K562 (cell line): Measurements from ENCODE around the gene DDX5. TPM values are rescaled to one million over a fixed set of nuclear protein-coding genes. Genes with fewer than 3 reads are reported as not detected.

Experiments used
- BMI1 ChIP-seq: fragments of 150-350 bp; IDR thresholded peaks from 2 replicates; pipeline ENCODE4 v1.6.1; 2014; ENCODE audit warnings: low read length
- ELF1 ChIP-seq: fragments of 200-800 bp; sonication (Bioruptor generic); IDR thresholded peaks from 2 replicates; pipeline ENCODE4 v1.6.1; 2016; ENCODE audit warnings: missing genetic modification characterization, missing compliant biosample characterization
- ETS2 ChIP-seq: IDR thresholded peaks from 2 replicates; pipeline ENCODE4 v1.6.1; 2016; ENCODE audit warnings: borderline replicate concordance, missing genetic modification characterization, mild to moderate bottlenecking, moderate library complexity, missing compliant biosample characterization; ENCODE audit not compliant: poor library complexity, severe bottlenecking
- FOXP1 ChIP-seq: sonication (generic); formaldehyde crosslinking; IDR thresholded peaks from 2 replicates; pipeline ENCODE4 v1.8.0; 2022; ENCODE audit warnings: mild to moderate bottlenecking, missing genetic modification reagents
- GTF2A2 ChIP-seq: IDR thresholded peaks from 2 replicates; pipeline ENCODE4 v1.6.1; 2016; ENCODE audit warnings: mild to moderate bottlenecking, missing genetic modification characterization, missing compliant biosample characterization
- HMG20B ChIP-seq: fragments of 250-450 bp; sonication (Bioruptor Pico); IDR thresholded peaks from 2 replicates; pipeline ENCODE4 v1.5.0; 2021; ENCODE audit warnings: mild to moderate bottlenecking
- KDM2B ChIP-seq: fragments of 250-450 bp; sonication (Bioruptor Pico); IDR thresholded peaks from 2 replicates; pipeline ENCODE4 v1.8.0; 2021; ENCODE audit warnings: mild to moderate bottlenecking, moderate library complexity
- LEF1 ChIP-seq: fragments of 450-650 bp; IDR thresholded peaks from 2 replicates; pipeline ENCODE4 v1.6.1; 2016; ENCODE audit warnings: mild to moderate bottlenecking
- NFATC3 ChIP-seq: fragments of 450-650 bp; IDR thresholded peaks from 2 replicates; pipeline ENCODE4 v1.6.1; 2017; ENCODE audit warnings: mild to moderate bottlenecking
- NFIC ChIP-seq: fragments of 450-650 bp; IDR thresholded peaks from 2 replicates; pipeline ENCODE4 v1.6.1; 2017; ENCODE audit warnings: mild to moderate bottlenecking, inconsistent platforms
- RBM22 ChIP-seq: fragments of 200-400 bp; formaldehyde crosslinking; IDR thresholded peaks from 2 replicates; pipeline ENCODE4 v1.6.1; 2018; ENCODE audit warnings: low read length, low read depth; ENCODE audit not compliant: poor library complexity, severe bottlenecking
- RCOR1 ChIP-seq, 2 experiments: IDR thresholded peaks; 2 replicates each; pipeline ENCODE4 v1.6.1; 2012; ENCODE audit warnings: low read depth in 2 of 2, low read length in 2 of 2, borderline replicate concordance in 1 of 2, improper control_type of control experiment in 1 of 2
- RNF2 ChIP-seq: sonication (generic); IDR thresholded peaks from 2 replicates; pipeline ENCODE4 v1.6.1; 2016
- SAP30 ChIP-seq: fragments of 200-600 bp; sonication (generic); IDR thresholded peaks from 2 replicates; pipeline ENCODE4 v1.6.1; 2012; ENCODE audit warnings: borderline replicate concordance, low read depth, mild to moderate bottlenecking, moderate library complexity, low read length, control low read depth, inconsistent platforms; ENCODE audit not compliant: insufficient read depth, poor library complexity, severe bottlenecking
- SRSF7 ChIP-seq: fragments of 200-400 bp; formaldehyde crosslinking; optimal IDR thresholded peaks from 2 replicates; pipeline ENCODE3; 2017; ENCODE audit warnings: mild to moderate bottlenecking, low read depth, low read length
- TCF7L2 ChIP-seq: fragments of 150-350 bp; IDR thresholded peaks from 2 replicates; pipeline ENCODE4 v1.6.1; 2016; ENCODE audit warnings: low read depth, mild to moderate bottlenecking, low read length, moderate library complexity
- TGIF2 ChIP-seq: sonication (generic); formaldehyde crosslinking; IDR thresholded peaks from 2 replicates; pipeline ENCODE4 v1.8.1; 2022; ENCODE audit warnings: mild to moderate bottlenecking, missing genetic modification reagents, moderate library complexity
- ZNF551 ChIP-seq: fragments of 250-450 bp; sonication (Bioruptor Pico); IDR thresholded peaks from 2 replicates; pipeline ENCODE4 v1.5.0; 2021; ENCODE audit warnings: mild to moderate bottlenecking, moderate library complexity
- ZNF586 ChIP-seq: fragments of 450-650 bp; formaldehyde crosslinking; conservative IDR thresholded peaks from 2 replicates; pipeline ENCODE4 v1.4.0; 2020; ENCODE audit warnings: mild to moderate bottlenecking, moderate library complexity
- ZNF696 ChIP-seq: fragments of 250-450 bp; sonication (Bioruptor Pico); conservative IDR thresholded peaks from 2 replicates; pipeline ENCODE4 v1.4.0; 2020; ENCODE audit warnings: mild to moderate bottlenecking, moderate library complexity
- ZNF780A ChIP-seq: fragments of 250-450 bp; sonication (Bioruptor Pico); IDR thresholded peaks from 2 replicates; pipeline ENCODE4 v1.5.0; 2021; ENCODE audit warnings: mild to moderate bottlenecking
- polyA plus RNA-seq, 8 experiments: library from polyadenylated mRNA; depleted of rRNA in 4 of 8; stranded (reverse) in 5 of 8; unstranded in 3 of 8; fragments of >200 nt; fragmentation: Nextera tagmentation in 2 of 8; fragmentation: Illumina TruSeq in 1 of 8; extraction: Ambion mirVana in 2 of 8; extraction: Trizol in 1 of 8; gene quantifications; 2 replicates each; pipeline versions ENCODE4 v1.2.1 to v1.2.3, GENCODE V29; 2011 to 2014; ENCODE audit warnings: inconsistent platforms in 1 of 8, missing spikeins in 1 of 8
- total RNA-seq, 7 experiments: library from RNA; depleted of rRNA in 6 of 7; stranded (reverse); fragments of >200 nt in 6 of 7; fragmentation: Illumina TruSeq in 2 of 7; extraction: Trizol in 2 of 7; gene quantifications; 2 replicates each; pipeline versions ENCODE4 v1.2.1 to v1.2.3, GENCODE V29; 2011 to 2021; ENCODE audit warnings: low replicate concordance in 1 of 7
- TF ChIP-seq, protein P1 (sequence below): fragments of 150-350 bp; IDR thresholded peaks from 2 replicates; pipeline ENCODE4 v1.6.1; 2014; ENCODE audit warnings: low read depth, mild to moderate bottlenecking, low read length, borderline replicate concordance
- TF ChIP-seq, protein P2 (sequence below): fragments of 450-650 bp; conservative IDR thresholded peaks from 2 replicates; pipeline ENCODE4 v1.6.1; 2016; ENCODE audit warnings: missing genetic modification characterization, low read depth, mild to moderate bottlenecking, control low read depth, missing compliant biosample characterization
- TF ChIP-seq, protein P3 (sequence below): sonication (generic); formaldehyde crosslinking; IDR thresholded peaks from 2 replicates; pipeline ENCODE4 v1.8.1; 2022; ENCODE audit warnings: missing genetic modification reagents
- TF ChIP-seq, protein P4 (sequence below): sonication (generic); formaldehyde crosslinking; IDR thresholded peaks from 2 replicates; pipeline ENCODE4 v1.9.0; 2022; ENCODE audit warnings: mild to moderate bottlenecking, missing genetic modification reagents

DDX5 gene
- total and polyA plus RNA-seq, 9 of the 15 experiments (the other 6 are each of a cell fraction or from before 2014, with no cell fraction given), result 306 to 1,639 (median 604) TPM

DNA sequence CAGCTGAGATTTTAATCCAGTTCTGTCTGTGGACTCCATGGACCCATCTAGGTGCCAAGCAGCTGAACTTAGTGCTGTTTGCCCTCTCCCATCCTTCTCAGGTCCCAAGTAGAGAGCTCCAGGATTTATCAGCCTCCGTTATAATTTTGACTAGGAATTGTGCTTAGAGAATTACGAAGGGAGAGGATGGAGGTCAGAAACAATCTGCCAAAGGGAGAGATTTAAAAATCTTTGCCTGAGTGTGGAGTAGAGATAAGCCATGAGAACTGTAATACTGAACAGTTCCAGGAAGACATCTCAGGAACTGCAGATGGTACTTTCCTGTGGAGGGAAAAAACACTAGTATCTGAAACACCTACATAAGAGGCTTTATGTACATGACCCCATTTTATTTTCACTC, 27.7 kb upstream of the DDX5 start (continued):
- TF ChIP-seq RBM22 (no peak), ZNF551 (CRISPR knock-in tag) (no peak), ZNF780A (CRISPR knock-in tag) (no peak), LEF1 (no peak), KDM2B (CRISPR knock-in tag) (no peak), FOXP1 (CRISPR knock-in tag) (no peak), TGIF2 (CRISPR knock-in tag) (no peak), BMI1 (no peak), GTF2A2 (tag) (no peak), RNF2 (no peak), HMG20B (CRISPR knock-in tag) (no peak), SAP30 (no peak), ZNF696 (no peak), NFATC3 (no peak), ETS2 (tag) (no peak), NFIC (peak; percentile 63), ELF1 (tag) (no peak), TCF7L2 (no peak), ZNF586 (CRISPR knock-in tag) (no peak), SRSF7 (no peak), RCOR1 (IDR thresholded peaks at IDR 0.05; ENCODE audit: borderline replicate concordance in 1 of 2, low read depth in 2 of 2, low read length in 2 of 2) (peak; percentile 99)
- TF ChIP-seq, protein P1, sequence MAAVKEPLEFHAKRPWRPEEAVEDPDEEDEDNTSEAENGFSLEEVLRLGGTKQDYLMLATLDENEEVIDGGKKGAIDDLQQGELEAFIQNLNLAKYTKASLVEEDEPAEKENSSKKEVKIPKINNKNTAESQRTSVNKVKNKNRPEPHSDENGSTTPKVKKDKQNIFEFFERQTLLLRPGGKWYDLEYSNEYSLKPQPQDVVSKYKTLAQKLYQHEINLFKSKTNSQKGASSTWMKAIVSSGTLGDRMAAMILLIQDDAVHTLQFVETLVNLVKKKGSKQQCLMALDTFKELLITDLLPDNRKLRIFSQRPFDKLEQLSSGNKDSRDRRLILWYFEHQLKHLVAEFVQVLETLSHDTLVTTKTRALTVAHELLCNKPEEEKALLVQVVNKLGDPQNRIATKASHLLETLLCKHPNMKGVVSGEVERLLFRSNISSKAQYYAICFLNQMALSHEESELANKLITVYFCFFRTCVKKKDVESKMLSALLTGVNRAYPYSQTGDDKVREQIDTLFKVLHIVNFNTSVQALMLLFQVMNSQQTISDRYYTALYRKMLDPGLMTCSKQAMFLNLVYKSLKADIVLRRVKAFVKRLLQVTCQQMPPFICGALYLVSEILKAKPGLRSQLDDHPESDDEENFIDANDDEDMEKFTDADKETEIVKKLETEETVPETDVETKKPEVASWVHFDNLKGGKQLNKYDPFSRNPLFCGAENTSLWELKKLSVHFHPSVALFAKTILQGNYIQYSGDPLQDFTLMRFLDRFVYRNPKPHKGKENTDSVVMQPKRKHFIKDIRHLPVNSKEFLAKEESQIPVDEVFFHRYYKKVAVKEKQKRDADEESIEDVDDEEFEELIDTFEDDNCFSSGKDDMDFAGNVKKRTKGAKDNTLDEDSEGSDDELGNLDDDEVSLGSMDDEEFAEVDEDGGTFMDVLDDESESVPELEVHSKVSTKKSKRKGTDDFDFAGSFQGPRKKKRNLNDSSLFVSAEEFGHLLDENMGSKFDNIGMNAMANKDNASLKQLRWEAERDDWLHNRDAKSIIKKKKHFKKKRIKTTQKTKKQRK, result no peak
- TF ChIP-seq, protein P2, sequence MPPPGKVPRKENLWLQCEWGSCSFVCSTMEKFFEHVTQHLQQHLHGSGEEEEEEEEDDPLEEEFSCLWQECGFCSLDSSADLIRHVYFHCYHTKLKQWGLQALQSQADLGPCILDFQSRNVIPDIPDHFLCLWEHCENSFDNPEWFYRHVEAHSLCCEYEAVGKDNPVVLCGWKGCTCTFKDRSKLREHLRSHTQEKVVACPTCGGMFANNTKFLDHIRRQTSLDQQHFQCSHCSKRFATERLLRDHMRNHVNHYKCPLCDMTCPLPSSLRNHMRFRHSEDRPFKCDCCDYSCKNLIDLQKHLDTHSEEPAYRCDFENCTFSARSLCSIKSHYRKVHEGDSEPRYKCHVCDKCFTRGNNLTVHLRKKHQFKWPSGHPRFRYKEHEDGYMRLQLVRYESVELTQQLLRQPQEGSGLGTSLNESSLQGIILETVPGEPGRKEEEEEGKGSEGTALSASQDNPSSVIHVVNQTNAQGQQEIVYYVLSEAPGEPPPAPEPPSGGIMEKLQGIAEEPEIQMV, result no peak
- TF ChIP-seq, protein P3, sequence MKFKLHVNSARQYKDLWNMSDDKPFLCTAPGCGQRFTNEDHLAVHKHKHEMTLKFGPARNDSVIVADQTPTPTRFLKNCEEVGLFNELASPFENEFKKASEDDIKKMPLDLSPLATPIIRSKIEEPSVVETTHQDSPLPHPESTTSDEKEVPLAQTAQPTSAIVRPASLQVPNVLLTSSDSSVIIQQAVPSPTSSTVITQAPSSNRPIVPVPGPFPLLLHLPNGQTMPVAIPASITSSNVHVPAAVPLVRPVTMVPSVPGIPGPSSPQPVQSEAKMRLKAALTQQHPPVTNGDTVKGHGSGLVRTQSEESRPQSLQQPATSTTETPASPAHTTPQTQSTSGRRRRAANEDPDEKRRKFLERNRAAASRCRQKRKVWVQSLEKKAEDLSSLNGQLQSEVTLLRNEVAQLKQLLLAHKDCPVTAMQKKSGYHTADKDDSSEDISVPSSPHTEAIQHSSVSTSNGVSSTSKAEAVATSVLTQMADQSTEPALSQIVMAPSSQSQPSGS (CRISPR knock-in tag), result no peak
- TF ChIP-seq, protein P4, sequence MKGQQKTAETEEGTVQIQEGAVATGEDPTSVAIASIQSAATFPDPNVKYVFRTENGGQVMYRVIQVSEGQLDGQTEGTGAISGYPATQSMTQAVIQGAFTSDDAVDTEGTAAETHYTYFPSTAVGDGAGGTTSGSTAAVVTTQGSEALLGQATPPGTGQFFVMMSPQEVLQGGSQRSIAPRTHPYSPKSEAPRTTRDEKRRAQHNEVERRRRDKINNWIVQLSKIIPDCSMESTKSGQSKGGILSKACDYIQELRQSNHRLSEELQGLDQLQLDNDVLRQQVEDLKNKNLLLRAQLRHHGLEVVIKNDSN (CRISPR knock-in tag), result no peak
